ENCODE results near the gene GATAD2A. TPM values are rescaled to one million over a fixed set of nuclear protein-coding genes. Genes with fewer than 3 reads are reported as not detected.

The GATAD2A gene
- total and polyA plus RNA-seq, 10 of the 15 experiments (the other 5 are each of a cell fraction or from before 2014, with no cell fraction given), result 2.6 to 173 (median 32.0) TPM

- H3K4me1 ChIP-seq (ENCODE audit: control insufficient read depth, insufficient read depth, low read length), result no peaks in the 10 kb centered on the region
- ChIA-PET RAD21 (ENCODE audit: unreplicated experiment) (no interaction called here), SMC1A (ENCODE audit: uncharacterized antibody, unreplicated experiment) (interaction anchor here (1.0 kb wide), 1 partner anchor 19 kb away, joined by 3 read pairs; no protein-coding TSS in a partner anchor), CTCF (interaction anchor here (0.6 to 7.2 kb wide), 4 partner anchors 8 to 94 kb away, joined by 3 to 50 read pairs (median 4); no protein-coding TSS in a partner anchor), POLR2A (interaction anchor here (1.0 kb wide), 1 partner anchor 18 kb away, joined by 3 read pairs; no protein-coding TSS in a partner anchor)
- no TSS peak for BruUV-seq (replicated peaks)
- ATAC-seq (no peak), FAIRE-seq (no peak), DNase-seq (ENCODE audit: low read depth, low spot score) (no peak)
- no peak overlapping the region for H3K4me2 ChIP-seq (ENCODE audit: control insufficient read depth, insufficient read depth)
- no peaks in the 10 kb centered on the region for H3K9me3 ChIP-seq (replicated peaks; ENCODE audit: control insufficient read depth, insufficient read depth, low read length)
- no peak overlapping the region for H3K4me3 ChIP-seq
- intact Hi-C loops (cut with micrococcal nuclease; ENCODE audit: unreplicated experiment), result no loop called here
- in situ Hi-C loops (cut with MboI), result no loop called here
- no peaks in the 10 kb centered on the region for H3K27me3 ChIP-seq (replicated peaks in 1 of 2; ENCODE audit: control insufficient read depth in 2 of 2, insufficient read depth in 2 of 2, low read length in 1 of 2)
- no peak overlapping the region for H3K27ac ChIP-seq (ENCODE audit: control insufficient read depth, insufficient read depth)
- no peaks in the 10 kb centered on the region for H4K20me1 ChIP-seq (ENCODE audit: control insufficient read depth, insufficient read depth)
- no peak overlapping the region for H3K9ac ChIP-seq (ENCODE audit: control insufficient read depth, insufficient read depth, low read length)
- WGBS (ENCODE audit: insufficient coverage, insufficient replicate concordance, low lambda C conversion rate, missing lambda C conversion rate), result 59% methylated on average over 8 of the region's 8 CpGs
- H3K79me2 ChIP-seq (ENCODE audit: control insufficient read depth, insufficient read depth, low read length), result no peaks in the 10 kb centered on the region
- no peaks in the 10 kb centered on the region for H3K36me3 ChIP-seq (ENCODE audit: control insufficient read depth in 2 of 2, insufficient read depth in 2 of 2, low read length in 1 of 2)
- no peak overlapping the region for H2AFZ ChIP-seq (ENCODE audit: control insufficient read depth, low read depth, low read length)
- TF ChIP-seq REST (IDR thresholded peaks at IDR 0.05; ENCODE audit: low read depth, low read length) (no peak), ZBTB4 (CRISPR knock-in tag; IDR thresholded peaks at IDR 0.05) (no peak), NR2F1 (conservative IDR thresholded peaks at IDR 0.05) (no peak), ZNF687 (IDR thresholded peaks at IDR 0.05) (no peak), SREBF1 (IDR thresholded peaks at IDR 0.05; ENCODE audit: low read length) (no peak), SKIL (IDR thresholded peaks at IDR 0.05; ENCODE audit: low read depth, poor library complexity, severe bottlenecking) (no peak), HCFC1 (IDR thresholded peaks at IDR 0.05; ENCODE audit: low read length) (no peak), EED (IDR thresholded peaks at IDR 0.05; ENCODE audit: low read depth) (no peak), SMAD5 (IDR thresholded peaks at IDR 0.05; ENCODE audit: low read depth) (no peak), MTA2 (IDR thresholded peaks at IDR 0.05; ENCODE audit: low read depth) (no peak), POLR2AphosphoS5 (IDR thresholded peaks at IDR 0.05; ENCODE audit: low read length) (no peak)
Measured at GRCh38 chr19:19550485-19550929, 145.0 kb downstream of the GATAD2A start.

All from GM12878 (cell line).